Measurements from ENCODE around the gene GALNTL6. TPM values are rescaled to one million over a fixed set of nuclear protein-coding genes. Genes with fewer than 3 reads are reported as not detected.

The GALNTL6 gene
- total and polyA plus RNA-seq, 2 experiments from 2014 or later: not detected

GRCh38 chr4:172256820-172257219, 443.6 kb downstream of the GALNTL6 start:
- Histone ChIP-seq H3K9me3 (ENCODE audit: low read depth) (no peaks in the 10 kb centered on the region), H3K36me3 (no peaks in the 10 kb centered on the region), H3K27me3 (no peaks in the 10 kb centered on the region), H3K4me3 (no peak overlapping the region), H3K4me1 (ENCODE audit: low read depth) (no peaks in the 10 kb centered on the region), H3K27ac (no peak overlapping the region)
- TF ChIP-seq CTCF (IDR thresholded peaks at IDR 0.05; ENCODE audit: low read depth, low read length): no peak
- no peak for DNase-seq (ENCODE audit: low read depth in 1 of 2, low spot score in 1 of 2)

- no peaks in the 10 kb centered on the region for H3K4me1 ChIP-seq (ENCODE audit: low read depth)
- H3K27ac ChIP-seq: no peak overlapping the region
- no peak overlapping the region for H3K4me3 ChIP-seq
- no peaks in the 10 kb centered on the region for H3K36me3 ChIP-seq
- no peak for TF ChIP-seq CTCF (IDR thresholded peaks at IDR 0.05; ENCODE audit: low read depth, low read length)
- peak in 1 of 2 donors; percentile 7 for DNase-seq (ENCODE audit: low read depth in 1 of 2, low spot score in 1 of 2)
- no peaks in the 10 kb centered on the region for H3K27me3 ChIP-seq
- H3K9me3 ChIP-seq (ENCODE audit: low read depth): no peaks in the 10 kb centered on the region
Observed at GRCh38 chr4:172270397-172270796, 457.2 kb downstream of the GALNTL6 start.

GRCh38 chr4:172287117-172287516, 473.9 kb downstream of the GALNTL6 start:
- DNase-seq (ENCODE audit: low read depth in 1 of 2, low spot score in 1 of 2): no peak
- no peak for TF ChIP-seq CTCF (IDR thresholded peaks at IDR 0.05; ENCODE audit: low read depth, low read length)
- H3K27ac ChIP-seq: no peak overlapping the region
- no peaks in the 10 kb centered on the region for H3K27me3 ChIP-seq
- H3K9me3 ChIP-seq (ENCODE audit: low read depth): no peaks in the 10 kb centered on the region
- H3K36me3 ChIP-seq: no peaks in the 10 kb centered on the region
- no peak overlapping the region for H3K4me3 ChIP-seq
- H3K4me1 ChIP-seq (ENCODE audit: low read depth): no peaks in the 10 kb centered on the region

- Histone ChIP-seq H3K27ac (no peak overlapping the region), H3K27me3 (no peaks in the 10 kb centered on the region), H3K9me3 (ENCODE audit: low read depth) (no peaks in the 10 kb centered on the region), H3K4me3 (no peak overlapping the region), H3K4me1 (ENCODE audit: low read depth) (no peaks in the 10 kb centered on the region), H3K36me3 (no peaks in the 10 kb centered on the region)
- no peak for DNase-seq (ENCODE audit: low read depth in 1 of 2, low spot score in 1 of 2)
- TF ChIP-seq CTCF (IDR thresholded peaks at IDR 0.05; ENCODE audit: low read depth, low read length): no peak
Observed at GRCh38 chr4:172305698-172306097, 492.5 kb downstream of the GALNTL6 start.

- H3K27me3 ChIP-seq: no peaks in the 10 kb centered on the region
- no peaks in the 10 kb centered on the region for H3K36me3 ChIP-seq
- TF ChIP-seq CTCF (IDR thresholded peaks at IDR 0.05; ENCODE audit: low read depth, low read length): no peak
- no peaks in the 10 kb centered on the region for H3K4me1 ChIP-seq (ENCODE audit: low read depth)
- DNase-seq (ENCODE audit: low read depth in 1 of 2, low spot score in 1 of 2): no peak
- H3K9me3 ChIP-seq (ENCODE audit: low read depth): no peaks in the 10 kb centered on the region
- no peak overlapping the region for H3K27ac ChIP-seq
- H3K4me3 ChIP-seq: no peak overlapping the region
Observed at GRCh38 chr4:172308078-172308477, 494.9 kb downstream of the GALNTL6 start.

GRCh38 chr4:172311682-172312081, 498.5 kb downstream of the GALNTL6 start:
- Histone ChIP-seq H3K4me1 (ENCODE audit: low read depth) (no peaks in the 10 kb centered on the region), H3K36me3 (no peaks in the 10 kb centered on the region), H3K9me3 (ENCODE audit: low read depth) (no peaks in the 10 kb centered on the region), H3K27me3 (no peaks in the 10 kb centered on the region), H3K4me3 (no peak overlapping the region), H3K27ac (no peak overlapping the region)
- TF ChIP-seq CTCF (IDR thresholded peaks at IDR 0.05; ENCODE audit: low read depth, low read length): no peak
- DNase-seq (ENCODE audit: low read depth in 1 of 2, low spot score in 1 of 2): no peak

All from cardiac muscle cell (in vitro differentiated cells and primary cell).